Heart right ventricle (tissue), 16 donors: ENCODE data around the gene EEPD1. TPM values are rescaled to one million over a fixed set of nuclear protein-coding genes. Genes with fewer than 3 reads are reported as not detected.

Experiments used
- ATAC-seq, 8 donors: fragments of 200-7000 bp; cut with Tn5 transposase; one replicate each; pipeline ENCODE4 v1.9.1; 2020; ENCODE audit warnings: mild to moderate bottlenecking in 8 of 8, moderate library complexity in 8 of 8, moderate number of reproducible peaks in 1 of 8
- DNase-seq, 2 donors: peaks; one replicate each; pipeline ENCODE4 v3.0.0-alpha.2; 2020
- H3K27ac ChIP-seq, 10 donors: fragments of 200-600 bp; sonication (generic) in 2 of 10; one replicate each; pipeline versions ENCODE4 v1.5.0 to v1.8.0; 2020 to 2022; ENCODE audit warnings: mild to moderate bottlenecking in 3 of 10
- H3K27me3 ChIP-seq, 7 donors: fragments of 200-600 bp; one replicate each; pipeline ENCODE4 v1.8.0; 2021 to 2022; ENCODE audit warnings: mild to moderate bottlenecking in 2 of 7
- H3K36me3 ChIP-seq, 9 donors: fragments of 200-600 bp; sonication (generic) in 1 of 9; one replicate each; pipeline versions ENCODE4 v1.5.0 to v1.8.0; 2020 to 2022; ENCODE audit warnings: mild to moderate bottlenecking in 2 of 9
- H3K4me1 ChIP-seq, 9 donors: fragments of 200-600 bp; sonication (generic) in 1 of 9; one replicate each; pipeline versions ENCODE4 v1.5.0 to v1.8.0; 2020 to 2022; ENCODE audit warnings: mild to moderate bottlenecking in 4 of 9
- H3K4me3 ChIP-seq, 10 donors: fragments of 200-600 bp; sonication (generic) in 2 of 10; one replicate each; pipeline versions ENCODE4 v1.5.0 to v1.8.0; 2020 to 2022; ENCODE audit warnings: mild to moderate bottlenecking in 7 of 10, moderate library complexity in 2 of 10
- H3K9me3 ChIP-seq, 11 donors: fragments of 200-600 bp in 10 of 11; sonication (generic) in 2 of 11; one replicate each; pipeline versions ENCODE4 v1.5.0 to v1.8.0; 2013 to 2022; ENCODE audit warnings: mild to moderate bottlenecking in 2 of 11, control low read depth in 1 of 11, moderate library complexity in 1 of 11
- CTCF ChIP-seq, 9 donors: fragments of 200-600 bp; sonication (generic) in 2 of 9; IDR thresholded peaks; one replicate each; pipeline versions ENCODE4 v1.5.0 to v1.8.0; 2021 to 2022; ENCODE audit warnings: antibody characterized with exemption in 9 of 9, mild to moderate bottlenecking in 5 of 9, moderate library complexity in 1 of 9
- WGBS, 2 donors: extraction: QIAGEN DNeasy Blood & Tissue Kit; methylation state at CpG; one replicate each; pipeline ENCODE4 v1.1.7; 2013; ENCODE audit warnings: inconsistent platforms in 1 of 2; 5-methylcytosine and 5-hydroxymethylcytosine counted together
- intact Hi-C, 10 donors: fragments of 100-400 bp; cut with DNase I; formaldehyde crosslinking; loops; one replicate each; pipeline versions ENCODE4 v1.11.1 to v1.14.2; 2022
- polyA plus RNA-seq, 2 donors: library from polyadenylated mRNA; stranded (reverse); fragments of 200-250 nt; gene quantifications; one replicate each; pipeline ENCODE4 v1.2.3, GENCODE V29; 2013
- total RNA-seq, 10 donors: library from RNA; stranded (reverse); fragmentation: NEBNext Ultra II Directional in 3 of 10; extraction: Animal tissue kit (Norgen Biotek cat#: 25700) in 3 of 10; gene quantifications; one replicate each; pipeline versions ENCODE4 v1.2.1 to v1.2.4, GENCODE V29; 2021 to 2023
- donor health status: Arrhythmogenic right ventricular cardiomyopathy.
- donor health status: ischemic (EF 13 %, LVEDD 7.1; RV severe dilation, severe dysfunction).
- donor health status: healthy with polysubstance abuse.
- donor health status: DM: no; HTN: yes; CAD: no.
- donor health status: DM: no; HTN: no; CAD: no.
- donor health status: ischemic (EF 25% LVEDD 6.9; RV normal size, moderate dysfunction).
- donor health status: ischemic (EF 25% LVEDD 5.7; RV mildly dilated, moderate dysfunction).
- donor health status: healthy.
- donor health status: DM: yes; HTN: yes; CAD: no.
- donor health status: Ischemic cardiomyopathy.
- donor health status: ischemic (EF 35%, LVEDD 5.7; RV mildly dilated, moderate dysfunction).
- donor health status: nonischemic (EF 11% LVEDD 7.7; RV severe dilation, severe dysfunction).
- donor health status: DM: yes; HTN: yes; CAD: no.
- donor health status: PGD.
- donor health status: ischemic (EF 29% LVEDD 5.4; RV normal size, mild dysfunction).
- donor health status: nonischemic (EF 23%, LVEDD 6.1; RV moderate dilation, normal function).

Gene EEPD1
- total and polyA plus RNA-seq, 12 donors = 6.1 to 15.2 (median 8.4) TPM

GRCh38 chr7:36260481-36260880 lies 107.4 kb downstream of the EEPD1 start:
- Histone ChIP-seq H3K9me3 (peaks cover 0 to 14% (median 4%) of the 10 kb centered on the region in 11 donors), H3K36me3 (no peaks in the 10 kb centered on the region), H3K27me3 (no peaks in the 10 kb centered on the region), H3K27ac (peak overlapping the region in 2 of 10 donors; percentile 6 to 88), H3K4me1 (peaks cover 0 to 69% (median 50%) of the 10 kb centered on the region in 9 donors), H3K4me3 (no peak overlapping the region)
- DNase-seq (no peak), ATAC-seq (no peak)
- TF ChIP-seq CTCF (IDR thresholded peaks at IDR 0.05) = no peak
- intact Hi-C loops = no loop called here
- WGBS, 2 donors = 58 to 69% methylated on average over 2 of the region's 2 CpGs

- TF ChIP-seq CTCF (IDR thresholded peaks at IDR 0.05) = no peak
- H3K9me3 ChIP-seq = peaks cover 0 to 7% (median 0%) of the 10 kb centered on the region in 11 donors
- 78 to 80% methylated on average over 2 of the region's 2 CpGs for WGBS, 2 donors
- ATAC-seq (no peak), DNase-seq (no peak)
- no peaks in the 10 kb centered on the region for H3K36me3 ChIP-seq
- peak overlapping the region in 2 of 10 donors; percentile 22 to 88 for H3K27ac ChIP-seq
- no peak overlapping the region for H3K4me3 ChIP-seq
- H3K4me1 ChIP-seq = peaks cover 0 to 76% (median 54%) of the 10 kb centered on the region in 9 donors
- intact Hi-C loops = no loop called here
- H3K27me3 ChIP-seq = no peaks in the 10 kb centered on the region
These were observed 108.1 kb downstream of the EEPD1 start for GRCh38 chr7:36261019-36261754.

- Histone ChIP-seq H3K27me3 (no peaks in the 10 kb centered on the region), H3K4me1 (peaks cover 0 to 77% (median 54%) of the 10 kb centered on the region in 9 donors), H3K4me3 (no peak overlapping the region), H3K27ac (peak overlapping the region in 3 of 10 donors; percentile 22 to 88 (median 44)), H3K36me3 (no peaks in the 10 kb centered on the region), H3K9me3 (no peaks in the 10 kb centered on the region)
- no peak for DNase-seq
- TF ChIP-seq CTCF (IDR thresholded peaks at IDR 0.05) = no peak
- intact Hi-C loops = no loop called here
- WGBS, 2 donors = 79 to 84% methylated on average over 5 of the region's 5 CpGs
- ATAC-seq = no peak
These were observed 109.4 kb downstream of the EEPD1 start for GRCh38 chr7:36262309-36263094.

GRCh38 chr7:36263095-36263484 lies 110.0 kb downstream of the EEPD1 start:
- WGBS, 2 donors = 96 to 97% methylated on average over 5 of the region's 5 CpGs
- ATAC-seq (no peak), DNase-seq (no peak)
- no peak for TF ChIP-seq CTCF (IDR thresholded peaks at IDR 0.05)
- no peaks in the 10 kb centered on the region for H3K9me3 ChIP-seq
- H3K4me1 ChIP-seq = peaks cover 0 to 72% (median 53%) of the 10 kb centered on the region in 9 donors
- H3K27ac ChIP-seq = peak overlapping the region in 3 of 10 donors; percentile 6 to 88 (median 44)
- intact Hi-C loops = no loop called here
- H3K36me3 ChIP-seq = no peaks in the 10 kb centered on the region
- H3K27me3 ChIP-seq = no peaks in the 10 kb centered on the region
- H3K4me3 ChIP-seq = no peak overlapping the region
